KMS-11 (cell line): Measurements from ENCODE around the gene SNRPB2.

Source experiments
- H2AFZ ChIP-seq: fragments of 200-600 bp; sonication (generic); 2 replicates; pipeline ENCODE4 v1.6.1; 2016; ENCODE audit warnings: antibody characterized with exemption, mixed run types, low read depth
- H3K27ac ChIP-seq: fragments of 200-600 bp; sonication (generic); 2 replicates; pipeline ENCODE4 v1.6.1; 2016; ENCODE audit warnings: mild to moderate bottlenecking, mixed run types
- H3K27me3 ChIP-seq: fragments of 200-600 bp; sonication (generic); 2 replicates; pipeline ENCODE4 v1.6.1; 2017; ENCODE audit warnings: mild to moderate bottlenecking, low read depth, mixed run types, moderate library complexity; ENCODE audit not compliant: insufficient read depth
- H3K36me3 ChIP-seq: fragments of 200-600 bp; sonication (generic); 2 replicates; pipeline ENCODE4 v1.6.1; 2017; ENCODE audit warnings: mild to moderate bottlenecking, mixed run types; ENCODE audit not compliant: insufficient read depth
- H3K4me1 ChIP-seq: fragments of 200-600 bp; sonication (generic); 2 replicates; pipeline ENCODE4 v1.6.1; 2016; ENCODE audit warnings: mild to moderate bottlenecking, low read depth, mixed run types; ENCODE audit not compliant: poor library complexity, severe bottlenecking
- H3K4me2 ChIP-seq: fragments of 200-600 bp; sonication (generic); 2 replicates; pipeline ENCODE4 v1.7.0; 2016; ENCODE audit warnings: mild to moderate bottlenecking, mixed run types
- H3K4me3 ChIP-seq: fragments of 200-600 bp; sonication (generic); IDR thresholded peaks from 2 replicates; pipeline ENCODE4 v1.6.1; 2017; ENCODE audit warnings: low read depth, low read length, mixed read lengths; ENCODE audit not compliant: insufficient read depth
- H3K79me2 ChIP-seq: fragments of 200-600 bp; sonication (generic); 2 replicates; pipeline ENCODE4 v1.6.1; 2016; ENCODE audit warnings: low read depth, mixed run types; ENCODE audit not compliant: insufficient read depth
- H3K9ac ChIP-seq: fragments of 200-600 bp; sonication (generic); 2 replicates; pipeline ENCODE4 v1.6.1; 2016; ENCODE audit warnings: mild to moderate bottlenecking, mixed run types
- H4K20me1 ChIP-seq: fragments of 200-600 bp; sonication (generic); 2 replicates; pipeline ENCODE4 v1.6.1; 2016; ENCODE audit warnings: mild to moderate bottlenecking, mixed run types; ENCODE audit not compliant: insufficient read depth
- TF ChIP-seq, protein P1 (sequence below): fragments of 200-600 bp; sonication (generic); conservative IDR thresholded peaks from 2 replicates; pipeline ENCODE4 v1.6.1; 2017; ENCODE audit warnings: low read depth, mild to moderate bottlenecking, antibody characterized with exemption, low read length, moderate library complexity, mixed read lengths

The SNRPB2 gene

DNA sequence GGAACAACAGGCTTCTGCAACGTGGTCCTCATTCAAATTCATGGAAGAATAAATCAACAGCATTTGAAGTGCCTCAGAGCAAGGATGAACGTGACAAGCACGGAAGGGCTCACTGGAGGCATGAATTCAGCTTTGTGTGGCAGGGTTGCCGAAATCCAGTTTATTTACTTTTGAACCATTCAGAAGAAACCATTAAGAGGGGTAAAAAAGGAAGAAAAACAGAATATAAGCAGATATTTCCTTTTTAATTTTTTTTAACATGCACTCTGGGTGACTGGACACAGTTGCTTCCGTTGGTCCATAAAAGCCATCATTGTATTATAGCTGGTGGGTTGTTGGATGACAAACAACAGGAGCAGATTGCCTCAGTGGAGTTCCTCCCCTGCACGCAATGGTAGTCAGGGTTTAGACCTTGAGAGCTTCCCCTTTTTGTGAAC is 17.3 kb upstream of the SNRPB2 start:
- H3K36me3 ChIP-seq, result no peaks in the 10 kb centered on the region
- H3K4me3 ChIP-seq, result no peak overlapping the region
- H3K4me2 ChIP-seq, result no peak overlapping the region
- TF ChIP-seq, protein P1, sequence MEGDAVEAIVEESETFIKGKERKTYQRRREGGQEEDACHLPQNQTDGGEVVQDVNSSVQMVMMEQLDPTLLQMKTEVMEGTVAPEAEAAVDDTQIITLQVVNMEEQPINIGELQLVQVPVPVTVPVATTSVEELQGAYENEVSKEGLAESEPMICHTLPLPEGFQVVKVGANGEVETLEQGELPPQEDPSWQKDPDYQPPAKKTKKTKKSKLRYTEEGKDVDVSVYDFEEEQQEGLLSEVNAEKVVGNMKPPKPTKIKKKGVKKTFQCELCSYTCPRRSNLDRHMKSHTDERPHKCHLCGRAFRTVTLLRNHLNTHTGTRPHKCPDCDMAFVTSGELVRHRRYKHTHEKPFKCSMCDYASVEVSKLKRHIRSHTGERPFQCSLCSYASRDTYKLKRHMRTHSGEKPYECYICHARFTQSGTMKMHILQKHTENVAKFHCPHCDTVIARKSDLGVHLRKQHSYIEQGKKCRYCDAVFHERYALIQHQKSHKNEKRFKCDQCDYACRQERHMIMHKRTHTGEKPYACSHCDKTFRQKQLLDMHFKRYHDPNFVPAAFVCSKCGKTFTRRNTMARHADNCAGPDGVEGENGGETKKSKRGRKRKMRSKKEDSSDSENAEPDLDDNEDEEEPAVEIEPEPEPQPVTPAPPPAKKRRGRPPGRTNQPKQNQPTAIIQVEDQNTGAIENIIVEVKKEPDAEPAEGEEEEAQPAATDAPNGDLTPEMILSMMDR, result no peak
- H4K20me1 ChIP-seq, result no peaks in the 10 kb centered on the region
- H3K4me1 ChIP-seq, result peaks cover 24% of the 10 kb centered on the region
- no peak overlapping the region for H3K9ac ChIP-seq
- H2AFZ ChIP-seq, result no peak overlapping the region
- no peak overlapping the region for H3K27ac ChIP-seq
- no peaks in the 10 kb centered on the region for H3K79me2 ChIP-seq
- H3K27me3 ChIP-seq, result no peaks in the 10 kb centered on the region

DNA sequence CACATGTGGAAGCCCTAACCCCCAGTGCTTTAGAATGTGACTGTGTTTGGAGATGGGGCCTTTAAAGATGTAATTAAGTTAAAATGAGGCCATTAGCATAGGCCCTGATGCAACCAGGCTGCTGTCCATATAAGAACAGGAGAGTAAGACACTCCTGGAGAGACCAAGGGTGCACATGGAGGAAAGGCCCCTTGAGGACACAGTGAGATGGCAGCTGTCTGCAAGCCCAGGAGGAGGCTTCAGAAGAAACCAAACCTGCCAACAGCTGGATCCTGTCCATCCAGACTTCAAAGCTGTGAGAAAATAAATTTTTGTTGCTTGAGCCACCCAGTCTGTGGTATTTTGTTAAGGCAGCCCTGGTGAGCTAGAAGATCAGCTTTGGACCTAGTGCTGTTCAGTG is 16.8 kb upstream of the SNRPB2 start:
- H2AFZ ChIP-seq, result no peak overlapping the region
- H3K4me1 ChIP-seq, result peaks cover 24% of the 10 kb centered on the region
- H3K9ac ChIP-seq, result no peak overlapping the region
- H3K4me3 ChIP-seq, result no peak overlapping the region
- no peak overlapping the region for H3K4me2 ChIP-seq
- TF ChIP-seq, protein P1, result no peak
- no peaks in the 10 kb centered on the region for H4K20me1 ChIP-seq
- H3K27me3 ChIP-seq, result no peaks in the 10 kb centered on the region
- no peaks in the 10 kb centered on the region for H3K36me3 ChIP-seq
- H3K27ac ChIP-seq, result no peak overlapping the region
- no peaks in the 10 kb centered on the region for H3K79me2 ChIP-seq

DNA sequence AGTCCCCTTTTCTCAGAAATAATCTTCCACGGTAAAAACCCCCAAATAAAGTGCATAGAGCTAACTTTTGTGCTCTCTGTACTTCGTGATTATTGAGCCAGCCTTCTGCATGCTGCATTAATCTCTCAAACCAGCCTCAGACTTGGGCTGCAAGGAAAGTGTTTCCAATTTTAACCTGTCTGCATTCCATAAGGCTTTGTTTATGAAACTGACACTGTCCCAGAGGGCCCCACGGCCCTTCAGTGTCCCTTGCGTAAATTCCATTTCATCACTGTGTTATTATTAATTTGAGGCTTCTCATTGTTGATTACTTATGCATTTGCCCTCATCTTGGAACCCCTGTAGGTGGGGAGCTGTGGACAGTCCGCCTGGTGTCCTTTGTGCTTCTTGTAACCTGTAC is 15.6 kb upstream of the SNRPB2 start:
- Histone ChIP-seq H3K4me3 (no peak overlapping the region), H3K36me3 (no peaks in the 10 kb centered on the region), H3K4me2 (no peak overlapping the region), H3K4me1 (peaks cover 13% of the 10 kb centered on the region), H3K27me3 (no peaks in the 10 kb centered on the region), H3K79me2 (no peaks in the 10 kb centered on the region), H3K27ac (no peak overlapping the region), H3K9ac (no peak overlapping the region), H4K20me1 (no peaks in the 10 kb centered on the region), H2AFZ (no peak overlapping the region)
- TF ChIP-seq, protein P1, result no peak

DNA sequence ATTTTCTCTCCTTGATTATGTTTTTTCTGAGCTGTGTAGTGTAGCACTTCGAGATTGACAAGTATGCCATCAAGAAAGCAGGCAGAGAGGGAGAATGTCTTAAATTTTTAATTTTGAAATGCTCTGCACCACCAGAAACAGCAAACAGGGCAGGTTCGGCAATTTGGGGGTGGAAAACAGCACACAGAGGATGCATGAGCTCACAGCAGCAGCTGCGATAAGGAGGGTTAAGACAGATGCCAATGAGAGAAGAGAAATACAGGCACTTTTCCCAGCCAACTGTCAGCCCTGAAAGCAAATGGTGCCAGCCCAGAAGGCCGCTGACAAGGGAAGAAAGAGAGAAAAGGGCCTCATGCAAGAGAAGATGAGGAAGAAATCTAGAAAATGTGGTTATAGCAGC is 15.1 kb upstream of the SNRPB2 start:
- Histone ChIP-seq H3K36me3 (no peaks in the 10 kb centered on the region), H3K4me2 (no peak overlapping the region), H3K27ac (no peak overlapping the region), H3K9ac (no peak overlapping the region), H3K79me2 (no peaks in the 10 kb centered on the region), H3K4me3 (no peak overlapping the region), H3K27me3 (no peaks in the 10 kb centered on the region), H4K20me1 (no peaks in the 10 kb centered on the region), H3K4me1 (peaks cover 8% of the 10 kb centered on the region), H2AFZ (no peak overlapping the region)
- TF ChIP-seq, protein P1, result no peak
